Measurements from ENCODE around the gene SLC1A3.
"Not testable (repeated sequence)": the region's sequence is repeated elsewhere in the genome, so short reads cannot be mapped to it uniquely, and the experiment has no call there.

SLC1A3 gene

DNA sequence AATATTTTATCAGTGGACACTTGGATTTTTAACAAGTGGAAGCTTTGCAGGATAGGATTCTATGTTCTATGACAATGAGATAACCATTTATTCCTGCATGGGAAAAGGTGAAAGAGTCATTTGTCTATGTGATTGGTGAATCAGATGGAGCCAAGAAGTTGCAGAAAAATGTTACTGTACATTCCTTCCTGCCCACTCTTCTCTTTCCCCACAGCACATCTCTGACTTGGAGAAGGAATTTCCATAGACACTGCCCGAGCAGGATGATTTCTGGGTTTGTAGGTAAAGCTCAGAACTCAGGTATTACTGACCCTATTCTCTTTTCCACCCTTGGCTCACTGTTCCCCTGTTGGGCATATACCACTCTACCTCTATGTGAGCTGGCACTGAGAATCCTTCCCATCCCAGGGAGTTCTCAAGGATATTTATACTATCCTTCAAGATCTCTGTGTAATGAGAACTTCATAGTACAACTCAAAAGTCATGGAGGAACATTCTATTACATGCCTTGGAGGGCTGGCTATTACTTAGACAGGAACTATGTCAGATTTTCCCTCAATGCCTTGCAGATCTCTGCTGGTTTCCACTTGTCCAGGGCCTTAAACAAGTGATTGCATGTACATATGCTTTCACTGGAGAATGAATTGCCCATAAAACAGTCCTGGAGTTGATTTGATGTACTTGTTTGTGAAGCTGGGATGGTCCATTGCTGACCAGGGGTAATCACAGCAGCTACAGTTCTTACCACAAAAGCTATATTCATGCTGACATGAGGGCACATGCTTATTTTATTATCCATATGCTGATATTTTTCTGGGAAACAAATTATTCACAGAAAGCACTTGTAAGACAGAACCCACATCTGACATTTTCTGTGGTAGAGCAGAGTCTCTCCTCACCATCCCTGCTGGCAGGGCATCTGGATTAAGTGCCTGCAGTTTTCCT, 24.1 kb downstream of the SLC1A3 start:
- DNase-seq (ENCODE audit: insufficient read length, low spot score): no peak

DNA sequence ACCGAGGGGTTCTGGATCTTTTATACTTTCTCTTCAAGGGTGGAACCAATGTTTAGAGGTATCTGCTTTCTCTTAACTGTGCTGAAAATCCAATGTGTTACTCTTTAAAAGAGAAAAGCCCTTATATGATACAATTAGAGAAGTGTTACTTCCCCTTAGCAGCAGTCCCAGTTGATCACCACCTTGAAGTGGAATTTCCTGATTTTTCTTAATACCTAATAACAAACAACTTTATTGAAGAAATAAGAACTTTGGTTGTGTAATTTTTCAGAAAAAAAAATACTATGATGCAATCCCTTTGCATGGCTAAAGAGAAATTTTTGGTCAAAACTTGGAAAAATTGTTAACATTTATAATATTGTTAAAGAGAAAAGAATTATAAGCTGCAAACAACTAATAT, 24.7 kb downstream of the SLC1A3 start:
- FAIRE-seq: no peak
- no peak for DNase-seq (ENCODE audit: insufficient read length, low spot score)

More for the DNA sequence above, 24.1 kb downstream of the SLC1A3 start:
- no peak for FAIRE-seq

DNA sequence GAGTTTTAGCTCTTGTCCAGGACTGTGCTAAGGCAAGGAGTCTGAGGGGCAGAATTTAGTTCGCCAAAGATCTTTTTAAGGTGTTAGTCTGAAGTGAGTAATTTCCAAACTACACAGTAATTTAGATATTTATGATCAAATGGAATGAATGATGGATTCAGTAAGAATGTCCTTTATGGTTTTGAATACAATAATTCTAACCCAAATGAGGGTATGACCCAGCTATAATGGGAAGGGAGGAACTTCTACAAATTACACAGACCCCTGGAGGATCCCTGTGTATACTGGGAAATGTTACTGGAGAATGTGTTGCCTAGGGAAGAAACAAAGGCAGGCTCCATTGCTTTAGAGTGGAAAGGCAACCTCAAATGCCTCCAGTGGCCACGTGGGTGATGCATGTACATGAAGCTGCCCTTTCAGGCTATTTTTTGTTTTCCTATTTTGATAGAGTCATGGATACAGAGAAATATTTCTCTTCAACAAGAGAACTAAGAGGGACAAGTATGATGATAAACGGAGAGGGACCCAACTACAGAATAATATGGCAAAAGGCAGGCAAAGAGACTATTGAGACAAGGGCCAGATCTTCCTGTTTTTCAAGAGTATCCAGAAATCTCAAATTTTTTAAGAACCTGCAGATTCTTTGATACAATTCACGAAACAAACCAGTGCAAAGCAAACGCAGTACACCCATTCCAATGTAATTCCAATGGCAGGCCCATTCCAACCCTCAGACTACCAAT, 25.4 kb downstream of the SLC1A3 start:
- DNase-seq (ENCODE audit: insufficient read length, low spot score) (no peak), FAIRE-seq (no peak)

DNA sequence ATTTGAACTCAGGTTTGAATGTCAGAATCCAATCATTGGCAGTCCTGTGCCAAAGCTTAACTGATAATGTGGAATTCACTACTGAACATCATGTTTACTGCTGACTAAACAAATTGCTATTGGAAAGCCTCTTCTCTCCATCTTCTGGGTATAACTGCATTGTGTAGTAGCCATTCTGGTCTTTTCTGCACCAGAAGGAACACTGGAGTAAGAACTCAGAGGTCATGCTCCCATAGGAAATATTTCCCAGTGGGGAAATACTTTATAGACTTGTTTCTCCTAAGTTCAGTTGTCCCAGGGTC, 25.9 kb downstream of the SLC1A3 start:
- DNase-seq (ENCODE audit: insufficient read length, low spot score) (no peak), FAIRE-seq (no peak)

DNA sequence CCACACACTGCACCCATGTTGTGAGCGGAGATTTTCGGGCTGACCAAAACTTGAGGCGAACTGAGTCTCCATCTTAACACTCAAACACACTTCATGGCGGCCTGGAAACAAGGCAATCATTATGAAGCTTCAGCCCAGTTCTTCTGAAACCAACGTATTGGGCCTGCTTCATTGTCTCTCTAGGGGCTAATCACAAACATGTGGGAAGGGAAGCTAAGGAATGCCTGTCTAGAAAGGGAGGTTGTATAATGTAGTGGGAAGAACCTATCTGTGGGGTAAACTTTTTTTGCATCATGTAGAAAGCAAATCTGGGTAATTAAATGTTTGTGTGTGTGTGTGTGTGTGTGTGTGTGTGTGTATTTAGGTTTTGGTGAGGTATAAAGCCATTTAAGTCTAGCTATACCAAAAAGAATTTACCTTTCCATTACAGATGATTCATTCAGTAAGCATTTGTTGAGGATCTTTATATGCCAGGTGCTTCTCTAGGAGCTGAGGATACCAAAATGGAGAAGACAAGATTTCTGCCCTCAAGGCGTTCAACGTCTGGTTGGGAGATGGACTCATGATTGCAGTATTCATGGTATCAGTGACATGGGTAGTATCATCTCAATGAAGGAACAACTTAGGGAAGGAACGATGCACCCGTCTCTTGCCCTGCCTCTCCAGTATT, 29.4 kb downstream of the SLC1A3 start:
- no peak for FAIRE-seq
- DNase-seq (ENCODE audit: insufficient read length, low spot score): no peak

DNA sequence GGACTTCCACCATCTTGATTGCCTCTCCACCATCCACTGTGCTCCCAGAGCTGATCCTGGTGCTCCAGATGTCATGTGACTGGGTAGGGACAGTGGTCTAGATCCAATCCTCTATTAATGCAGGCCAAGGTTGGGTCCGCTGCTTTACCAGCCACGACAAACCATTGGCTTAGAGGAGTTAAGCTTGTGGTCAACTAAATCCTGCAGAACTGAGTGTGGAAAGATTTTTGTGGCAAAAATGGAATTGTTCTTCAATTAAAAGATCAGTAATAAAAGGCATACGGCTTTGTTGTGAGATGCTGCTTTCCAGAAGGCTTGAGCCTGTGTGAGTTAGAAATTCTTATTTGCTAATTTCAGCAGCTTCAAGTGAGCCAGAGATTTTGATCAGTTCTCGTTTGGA, 30.7 kb downstream of the SLC1A3 start:
- peak; percentile 44 for FAIRE-seq
- DNase-seq (ENCODE audit: insufficient read length, low spot score): no peak

DNA sequence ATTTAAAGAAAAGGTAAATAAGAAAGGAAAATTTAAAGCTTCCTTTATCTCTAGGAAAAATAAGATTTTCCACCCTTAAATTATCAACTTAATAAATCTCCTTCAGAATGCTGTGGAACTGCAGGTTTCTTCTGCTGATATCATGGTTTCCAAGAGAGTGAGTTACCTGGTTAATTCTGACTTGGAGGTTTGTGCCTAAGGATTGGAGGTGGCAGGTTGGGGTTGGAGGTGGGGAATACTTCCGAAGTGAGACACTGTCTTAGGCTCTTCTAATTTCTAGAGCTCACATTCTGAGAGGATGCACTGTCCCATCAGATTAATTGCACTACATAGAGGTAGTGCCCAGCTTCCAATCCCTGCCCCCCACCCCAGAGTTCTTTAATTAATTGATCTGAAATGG, 31.1 kb downstream of the SLC1A3 start:
- no peak for DNase-seq (ENCODE audit: insufficient read length, low spot score)
- FAIRE-seq: no peak

DNA sequence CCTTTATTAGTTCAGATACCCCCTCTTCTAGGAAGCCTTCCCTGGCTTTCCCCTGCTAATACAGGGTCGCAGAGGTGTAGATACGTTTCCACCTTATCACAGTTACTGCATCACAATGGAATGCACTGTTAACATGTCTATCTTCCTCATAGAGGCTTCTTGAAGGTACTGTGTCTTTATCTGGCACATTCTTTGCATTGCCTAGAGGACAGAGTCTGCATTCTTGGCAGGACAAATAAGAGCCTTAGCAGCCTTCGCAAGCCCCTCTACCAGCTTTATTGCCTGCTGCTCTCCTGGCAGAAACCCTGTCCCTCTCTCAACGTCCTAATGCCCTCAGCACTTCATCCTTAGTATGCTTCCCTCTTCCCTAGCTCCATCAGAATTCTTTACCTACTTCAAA, 31.6 kb downstream of the SLC1A3 start:
- no peak for FAIRE-seq
- no peak for DNase-seq (ENCODE audit: insufficient read length, low spot score)

DNA sequence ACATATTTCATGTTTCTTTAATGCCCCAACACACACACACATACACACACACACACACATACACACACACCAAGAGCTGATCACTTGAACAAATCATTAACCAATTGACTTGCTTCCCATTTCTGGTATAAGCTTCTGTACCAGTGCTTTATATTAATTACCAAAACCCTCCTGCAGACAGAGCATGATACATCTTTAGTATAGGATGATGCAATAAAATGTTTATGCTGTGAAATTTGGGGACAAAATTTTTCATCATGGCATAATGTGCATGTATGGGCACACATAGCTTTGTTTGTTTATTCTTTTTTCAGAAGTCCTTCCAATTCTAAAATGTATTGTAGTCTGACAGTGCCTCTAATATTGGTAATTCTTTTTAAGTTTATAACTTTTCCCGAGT, 34.5 kb downstream of the SLC1A3 start:
- DNase-seq (ENCODE audit: insufficient read length, low spot score): no peak
- no peak for FAIRE-seq

DNA sequence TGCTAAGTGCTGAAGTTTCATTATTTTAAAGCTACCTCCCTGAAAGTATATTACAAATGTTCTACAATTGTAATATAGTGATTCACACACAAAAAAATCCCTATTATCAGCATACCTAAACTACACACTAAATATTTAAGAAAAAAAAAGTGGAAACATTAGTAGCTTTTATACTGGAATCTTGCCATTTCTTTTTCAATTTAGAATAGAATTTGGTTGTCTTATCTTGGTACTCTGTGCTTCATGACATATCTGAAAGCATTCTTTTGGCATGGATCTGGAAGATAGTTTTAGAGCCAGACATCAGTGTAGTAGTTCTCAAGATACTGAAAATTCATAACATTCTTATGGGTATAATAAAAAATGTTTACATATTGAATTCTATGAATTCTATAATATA, 35.0 kb downstream of the SLC1A3 start:
- no peak for FAIRE-seq

DNA sequence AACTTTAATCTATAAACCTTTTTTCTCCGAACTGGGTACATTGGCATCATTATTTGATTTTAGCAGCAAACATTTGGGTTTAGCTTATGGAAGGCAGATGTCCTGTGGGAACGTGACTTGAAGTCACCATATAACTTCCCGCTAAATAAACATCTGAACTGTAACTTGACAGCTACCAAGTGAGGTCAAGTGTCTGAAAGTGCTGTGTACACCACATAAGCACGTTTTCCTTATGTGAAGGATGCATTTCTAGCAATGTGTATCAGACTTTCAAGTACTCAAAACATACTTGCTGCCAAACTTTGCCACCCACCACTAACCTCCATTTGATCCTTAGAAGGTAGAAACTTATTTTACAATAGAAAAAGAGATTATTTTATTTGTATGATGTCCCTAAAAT, 35.7 kb downstream of the SLC1A3 start:
- FAIRE-seq: no peak
- DNase-seq (ENCODE audit: insufficient read length, low spot score): no peak

More for the DNA sequence above, 35.0 kb downstream of the SLC1A3 start:
- no peak for DNase-seq (ENCODE audit: insufficient read length, low spot score)

DNA sequence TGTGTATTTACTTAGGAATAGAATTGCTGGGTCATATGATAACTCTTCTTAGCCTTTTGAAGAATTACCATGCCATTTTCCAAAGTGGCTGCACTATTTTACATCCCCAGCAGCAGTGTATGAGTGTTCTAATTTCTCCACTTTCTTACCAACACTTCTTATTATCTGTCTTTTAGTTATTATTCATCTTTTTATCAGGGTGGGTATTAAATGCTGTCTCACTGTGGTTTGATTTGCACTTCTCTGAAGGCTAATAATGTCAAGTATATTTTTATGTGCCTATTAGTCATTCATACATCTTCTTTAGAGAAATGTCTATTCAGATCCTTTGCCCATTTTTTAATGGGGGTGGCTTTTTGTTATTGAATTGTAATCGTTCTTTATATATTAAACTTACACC, 36.8 kb downstream of the SLC1A3 start:
- FAIRE-seq (no peak), DNase-seq (ENCODE audit: insufficient read length, low spot score) (no peak)

DNA sequence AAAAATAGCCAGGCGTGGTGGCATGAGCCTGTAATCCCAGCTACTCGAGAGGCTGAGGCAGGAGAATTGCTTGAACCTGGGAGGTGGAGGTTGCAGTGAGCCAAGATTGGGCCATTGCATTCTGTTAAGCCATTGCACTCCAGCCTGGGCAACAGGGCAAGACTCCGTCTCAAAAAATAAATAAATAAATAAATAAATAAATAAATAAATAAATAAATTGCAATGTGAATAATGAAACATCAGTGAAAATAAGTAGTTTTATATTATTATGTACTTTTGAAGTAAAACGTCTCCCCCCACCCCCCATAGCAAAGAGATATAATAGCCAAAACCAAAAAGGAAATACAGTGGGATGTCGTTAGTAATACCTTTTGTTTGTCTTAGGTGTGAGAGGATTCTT, 37.4 kb downstream of the SLC1A3 start:
- not testable (repeated sequence) for FAIRE-seq; DNase-seq (ENCODE audit: insufficient read length, low spot score)

DNA sequence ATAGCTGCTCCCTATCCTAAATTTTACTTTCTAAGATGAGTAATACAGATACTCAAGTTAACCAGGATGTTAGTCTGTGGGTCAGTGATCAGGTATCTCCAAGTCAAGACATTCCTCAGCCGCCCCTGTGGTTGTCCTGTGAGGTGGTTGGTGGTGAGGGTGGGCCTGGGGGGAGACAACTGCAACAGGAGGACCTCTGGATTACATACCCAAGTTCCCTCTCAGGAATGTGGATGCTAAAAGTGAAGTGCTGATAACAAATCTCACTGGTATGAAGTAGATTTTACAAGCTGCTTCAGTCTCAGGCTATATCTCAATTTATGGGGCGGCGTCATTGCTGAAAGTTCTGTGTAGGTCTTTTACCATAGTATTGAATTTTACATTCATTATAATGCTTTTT, 38.3 kb downstream of the SLC1A3 start:
- DNase-seq (ENCODE audit: insufficient read length, low spot score) (peak; percentile 17), FAIRE-seq (no peak)

DNA sequence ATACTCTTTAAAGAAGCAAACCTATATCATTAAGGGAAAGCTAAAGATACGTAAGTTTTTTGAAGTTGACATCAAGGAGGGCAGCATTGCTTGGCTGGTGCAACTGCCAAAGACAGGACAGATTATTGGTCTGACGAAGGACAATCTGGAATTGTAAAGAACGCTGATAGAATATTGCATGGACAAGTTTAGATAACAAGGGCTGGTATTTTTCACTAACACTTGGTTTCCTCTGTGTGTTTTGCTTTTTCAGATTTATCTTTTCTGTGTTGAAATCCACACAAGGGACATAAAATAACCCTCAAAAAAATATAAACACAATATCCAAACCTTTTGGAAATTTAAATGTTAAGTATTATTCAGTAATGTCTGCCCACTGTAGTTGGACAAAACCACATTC, 39.7 kb downstream of the SLC1A3 start:
- DNase-seq (ENCODE audit: insufficient read length, low spot score): no peak
- no peak for FAIRE-seq

DNA sequence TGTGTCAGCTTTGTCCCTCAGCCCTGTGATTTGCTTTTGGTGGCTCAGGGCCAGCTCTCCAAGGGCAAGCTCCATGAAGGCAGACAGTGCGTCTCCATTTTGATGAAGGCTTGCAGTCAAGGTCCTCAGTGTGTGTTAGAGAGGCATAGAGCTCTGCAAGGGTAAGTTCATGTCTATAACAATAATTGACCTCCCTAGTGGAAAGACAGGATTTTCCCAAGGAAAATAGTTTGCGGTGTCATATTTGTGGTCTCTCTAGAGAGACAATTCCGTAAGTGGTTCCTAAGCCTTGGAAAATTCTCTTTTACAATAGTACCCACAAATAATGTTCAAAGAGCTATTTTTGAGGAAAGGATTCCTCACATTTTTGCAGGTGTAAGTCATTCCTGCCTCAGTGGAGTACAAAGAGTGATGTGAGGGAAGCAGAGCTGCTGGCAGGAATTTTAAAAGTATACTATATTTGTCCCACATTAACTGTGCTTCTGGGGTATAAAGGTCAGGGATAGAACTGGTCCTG, 40.2 kb downstream of the SLC1A3 start:
- DNase-seq (ENCODE audit: insufficient read length, low spot score): no peak
- FAIRE-seq: no peak

DNA sequence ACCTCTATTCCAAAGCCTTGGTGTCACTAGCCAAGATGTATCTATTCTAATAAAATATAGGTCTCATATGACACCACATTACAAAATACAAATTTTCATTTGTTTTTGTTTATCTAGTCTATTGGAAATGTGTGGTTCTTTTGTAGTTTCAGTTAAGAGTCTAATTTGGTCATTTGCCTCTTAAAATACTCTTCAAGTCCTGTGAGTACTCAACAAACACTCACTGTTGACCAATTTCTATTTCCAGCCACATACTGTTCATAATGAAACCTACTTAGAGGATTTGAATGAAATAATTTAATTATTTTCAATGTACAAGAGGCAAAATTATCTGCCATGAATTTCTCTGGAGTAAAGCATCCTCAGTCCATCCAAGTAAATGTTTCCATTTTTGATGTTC, 40.6 kb downstream of the SLC1A3 start:
- FAIRE-seq: no peak
- DNase-seq (ENCODE audit: insufficient read length, low spot score): no peak

DNA sequence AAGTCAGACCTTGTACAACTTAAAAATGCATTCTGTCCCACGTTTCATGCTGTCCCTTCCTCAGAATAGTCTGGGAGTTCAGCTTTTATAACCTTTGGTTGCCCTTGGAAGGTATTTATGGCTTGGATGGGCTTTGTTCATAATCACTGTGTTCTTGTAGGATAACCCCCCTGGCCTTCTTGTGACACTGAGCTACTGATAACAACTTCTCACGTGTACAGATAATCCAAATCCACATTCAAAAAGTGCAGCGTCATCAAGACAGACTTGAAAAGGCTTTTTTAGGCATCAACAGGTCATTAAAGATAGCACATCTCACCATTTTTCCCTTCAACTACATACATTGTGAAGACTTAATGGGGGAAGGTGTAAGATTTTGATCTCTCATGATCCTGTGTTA, 42.0 kb downstream of the SLC1A3 start:
- DNase-seq (ENCODE audit: insufficient read length, low spot score) (no peak), FAIRE-seq (no peak)

DNA sequence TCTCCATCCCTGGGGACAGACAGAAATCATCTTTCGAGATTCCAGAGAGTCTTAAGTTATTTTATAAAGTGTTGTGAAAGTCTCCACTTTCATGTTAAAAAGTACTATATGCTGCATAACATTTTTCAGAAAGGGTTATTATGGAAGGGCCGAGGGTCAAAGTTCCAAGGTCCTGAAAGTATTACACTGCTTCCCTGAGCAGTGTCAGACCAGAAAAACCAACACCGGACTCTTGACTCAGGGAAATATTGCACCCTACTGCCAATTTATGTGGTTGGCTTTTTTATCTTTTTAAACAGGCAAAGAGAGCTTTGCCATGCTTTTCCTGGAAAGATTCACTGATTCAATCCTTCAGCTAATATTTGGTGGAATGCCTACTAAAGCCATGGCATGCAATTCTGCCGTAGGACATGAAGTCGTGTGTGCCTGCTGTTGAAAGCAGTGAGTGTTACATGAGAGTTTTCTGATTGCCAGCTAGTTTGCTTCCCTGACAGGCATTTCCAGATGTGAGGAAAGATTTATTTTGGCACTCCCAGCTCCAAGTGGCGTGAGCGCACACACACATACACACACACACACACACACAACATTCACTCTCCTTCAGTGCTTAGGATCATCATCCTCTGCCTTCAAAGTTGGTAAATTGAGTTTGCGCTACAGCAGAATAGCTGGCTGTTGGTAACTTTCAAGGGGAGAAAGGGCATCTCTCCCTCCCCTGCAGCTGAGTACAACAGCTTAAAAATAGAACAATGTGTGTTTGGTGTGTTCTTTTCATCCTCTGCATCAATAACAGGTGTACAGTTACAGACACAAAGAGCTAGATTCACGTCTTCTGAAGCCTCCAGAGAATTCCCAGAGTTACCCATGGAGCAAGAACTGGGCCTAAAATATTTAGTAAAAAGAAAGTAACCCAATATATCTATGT, 45.6 kb downstream of the SLC1A3 start:
- FAIRE-seq: peak; percentile 77

DNA sequence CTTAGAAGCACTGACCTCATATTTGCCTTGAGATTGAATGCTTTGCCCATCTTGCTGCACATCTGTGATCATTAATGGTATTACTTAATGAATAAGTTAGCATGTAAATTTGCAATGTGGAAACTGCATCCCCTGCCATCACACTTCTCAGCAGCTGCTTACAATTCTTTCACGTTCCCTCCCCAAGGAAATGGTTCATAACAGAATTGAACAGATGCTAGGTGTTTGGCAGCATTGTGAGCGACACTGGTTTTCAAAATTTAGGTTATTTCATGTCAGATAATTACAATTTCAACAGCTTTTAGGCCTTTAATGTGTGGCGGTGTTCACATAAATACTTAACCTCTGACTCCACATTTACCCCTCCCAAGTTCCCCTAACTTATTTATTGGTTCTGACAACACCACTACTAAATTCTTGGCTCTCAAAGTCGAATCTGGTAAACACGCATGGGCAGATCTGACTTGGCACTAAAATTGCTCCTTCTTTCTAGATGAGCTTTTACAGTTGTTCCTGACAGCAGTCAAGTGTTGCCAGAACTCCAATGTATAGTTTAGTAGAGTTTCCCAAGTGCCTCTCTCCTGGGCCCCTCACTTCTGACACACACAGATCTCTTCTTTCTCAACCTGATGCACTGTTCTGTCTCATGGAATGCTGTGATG, 46.8 kb downstream of the SLC1A3 start:
- FAIRE-seq (no peak), DNase-seq (ENCODE audit: insufficient read length, low spot score) (no peak)

More for the DNA sequence above, 45.6 kb downstream of the SLC1A3 start:
- DNase-seq (ENCODE audit: insufficient read length, low spot score): no peak
